Esophagus (tissue), 2 donors: ENCODE results near the gene FHIT. TPM values are rescaled to one million over a fixed set of nuclear protein-coding genes. Genes with fewer than 3 reads are reported as not detected.

Experiments
- H3K27ac ChIP-seq, 2 donors: one replicate each; pipeline ENCODE4 v1.5.1; 2013; ENCODE audit warnings: low read depth in 2 of 2, mild to moderate bottlenecking in 2 of 2, inconsistent platforms in 1 of 2, low read length in 1 of 2, moderate library complexity in 1 of 2
- H3K27me3 ChIP-seq, 2 donors: one replicate each; pipeline ENCODE4 v1.6.1; 2013; ENCODE audit warnings: low read length in 2 of 2, control low read depth in 1 of 2, mild to moderate bottlenecking in 1 of 2; ENCODE audit not compliant: insufficient read depth in 2 of 2, control insufficient read depth in 1 of 2
- H3K36me3 ChIP-seq, 2 donors: one replicate each; pipeline ENCODE4 v1.6.1; 2013; ENCODE audit warnings: low read length in 1 of 2; ENCODE audit not compliant: control insufficient read depth in 2 of 2, insufficient read depth in 2 of 2
- H3K4me1 ChIP-seq, 2 donors: one replicate each; pipeline ENCODE4 v1.6.1; 2013; ENCODE audit warnings: low read length in 1 of 2; ENCODE audit not compliant: control insufficient read depth in 2 of 2, insufficient read depth in 2 of 2
- H3K4me3 ChIP-seq, 2 donors: one replicate each; pipeline ENCODE4 v1.5.1; 2013; ENCODE audit warnings: low read length in 2 of 2, mild to moderate bottlenecking in 2 of 2, low read depth in 1 of 2, moderate library complexity in 1 of 2
- H3K9me3 ChIP-seq, 2 donors: one replicate each; pipeline ENCODE4 v1.6.1; 2013; ENCODE audit warnings: mild to moderate bottlenecking in 2 of 2, low read depth in 1 of 2, low read length in 1 of 2, moderate library complexity in 1 of 2; ENCODE audit not compliant: control insufficient read depth in 2 of 2, insufficient read depth in 1 of 2
- WGBS, 2 donors: extraction: QIAGEN DNeasy Blood & Tissue Kit; methylation state at CpG; one replicate each; pipeline ENCODE4 v1.1.7; 2013; 5-methylcytosine and 5-hydroxymethylcytosine counted together
- polyA plus RNA-seq, 2 donors: library from polyadenylated mRNA; stranded (reverse); fragments of 200-250 nt; gene quantifications; one replicate each; pipeline ENCODE4 v1.2.3, GENCODE V29; 2013
- donor health status: healthy with polysubstance abuse.
- donor health status: Bipolar disorder and iron deficiency.

FHIT gene
- polyA plus RNA-seq, 2 donors: 3.4 to 5.0 TPM

GRCh38 chr3:59821274-59821673 lies 1430.0 kb downstream of the FHIT start:
- no peak overlapping the region for H3K4me3 ChIP-seq
- H3K9me3 ChIP-seq: no peaks in the 10 kb centered on the region
- H3K36me3 ChIP-seq: no peaks in the 10 kb centered on the region
- no peak overlapping the region for H3K27ac ChIP-seq
- no peaks in the 10 kb centered on the region for H3K27me3 ChIP-seq
- no peaks in the 10 kb centered on the region for H3K4me1 ChIP-seq
- WGBS, 2 donors: 60 to 73% methylated on average over 1 of the region's 1 CpG

GRCh38 chr3:59820352-59820934 lies 1430.8 kb downstream of the FHIT start:
- H3K36me3 ChIP-seq: no peaks in the 10 kb centered on the region
- no peak overlapping the region for H3K4me3 ChIP-seq
- no peaks in the 10 kb centered on the region for H3K9me3 ChIP-seq
- H3K4me1 ChIP-seq: no peaks in the 10 kb centered on the region
- no peaks in the 10 kb centered on the region for H3K27me3 ChIP-seq
- WGBS, 2 donors: 80 to 86% methylated on average over 3 of the region's 3 CpGs
- H3K27ac ChIP-seq: no peak overlapping the region

- 78 to 86% methylated on average over 4 of the region's 4 CpGs for WGBS, 2 donors
- no peaks in the 10 kb centered on the region for H3K4me1 ChIP-seq
- H3K9me3 ChIP-seq: no peaks in the 10 kb centered on the region
- no peak overlapping the region for H3K27ac ChIP-seq
- no peak overlapping the region for H3K4me3 ChIP-seq
- H3K36me3 ChIP-seq: no peaks in the 10 kb centered on the region
- H3K27me3 ChIP-seq: no peaks in the 10 kb centered on the region
These were observed 1432.3 kb downstream of the FHIT start for GRCh38 chr3:59818919-59819300.

- no peaks in the 10 kb centered on the region for H3K36me3 ChIP-seq
These were observed 1433.0 kb downstream of the FHIT start for GRCh38 chr3:59818033-59818918.

GRCh38 chr3:59817511-59817910 lies 1433.7 kb downstream of the FHIT start:
- Histone ChIP-seq H3K27me3 (no peaks in the 10 kb centered on the region), H3K4me3 (no peak overlapping the region), H3K9me3 (no peaks in the 10 kb centered on the region), H3K4me1 (no peaks in the 10 kb centered on the region), H3K27ac (no peak overlapping the region), H3K36me3 (no peaks in the 10 kb centered on the region)
- 69 to 83% methylated on average over 4 of the region's 4 CpGs for WGBS, 2 donors

More at GRCh38 chr3:59818033-59818918, 1433.0 kb downstream of the FHIT start:
- peak overlapping the region in 1 of 2 donors; percentile 40 for H3K27ac ChIP-seq
- H3K4me1 ChIP-seq: no peaks in the 10 kb centered on the region
- H3K9me3 ChIP-seq: no peaks in the 10 kb centered on the region
- 60 to 63% methylated on average over 16 of the region's 16 CpGs for WGBS, 2 donors
- H3K27me3 ChIP-seq: no peaks in the 10 kb centered on the region
- no peak overlapping the region for H3K4me3 ChIP-seq

GRCh38 chr3:59816312-59816711 lies 1434.9 kb downstream of the FHIT start:
- H3K9me3 ChIP-seq: no peaks in the 10 kb centered on the region
- H3K4me3 ChIP-seq: no peak overlapping the region
- H3K27me3 ChIP-seq: no peaks in the 10 kb centered on the region
- H3K36me3 ChIP-seq: no peaks in the 10 kb centered on the region
- 97% methylated on average over 1 of the region's 1 CpG for WGBS, 2 donors
- no peaks in the 10 kb centered on the region for H3K4me1 ChIP-seq
- H3K27ac ChIP-seq: no peak overlapping the region

- Histone ChIP-seq H3K27me3 (no peaks in the 10 kb centered on the region), H3K36me3 (no peaks in the 10 kb centered on the region), H3K9me3 (no peaks in the 10 kb centered on the region), H3K4me1 (no peaks in the 10 kb centered on the region), H3K27ac (no peak overlapping the region), H3K4me3 (no peak overlapping the region)
- WGBS, 2 donors: 79 to 81% methylated on average over 7 of the region's 7 CpGs
These were observed 1438.1 kb downstream of the FHIT start for GRCh38 chr3:59813148-59813538.

- Histone ChIP-seq H3K27ac (no peak overlapping the region), H3K4me1 (no peaks in the 10 kb centered on the region), H3K4me3 (no peak overlapping the region), H3K36me3 (no peaks in the 10 kb centered on the region), H3K27me3 (no peaks in the 10 kb centered on the region), H3K9me3 (no peaks in the 10 kb centered on the region)
- WGBS, 2 donors: 72 to 81% methylated on average over 11 of the region's 11 CpGs
These were observed 1438.8 kb downstream of the FHIT start for GRCh38 chr3:59812237-59813147.

GRCh38 chr3:59811160-59811559 lies 1440.1 kb downstream of the FHIT start:
- WGBS, 2 donors: 30 to 45% methylated on average over 2 of the region's 2 CpGs
- Histone ChIP-seq H3K4me1 (no peaks in the 10 kb centered on the region), H3K27me3 (no peaks in the 10 kb centered on the region), H3K9me3 (no peaks in the 10 kb centered on the region), H3K4me3 (no peak overlapping the region), H3K27ac (no peak overlapping the region), H3K36me3 (no peaks in the 10 kb centered on the region)
